HEK293 (cell line): ENCODE results near the gene CELF1.

Experiments
- FEZF1 ChIP-seq: fragments of 450-650 bp; formaldehyde crosslinking; IDR thresholded peaks from 2 replicates; pipeline ENCODE4 v1.5.1; 2016; ENCODE audit warnings: missing biosample characterization, missing genetic modification characterization
- SP2 ChIP-seq: fragments of 450-650 bp; formaldehyde crosslinking; IDR thresholded peaks from 2 replicates; pipeline ENCODE4 v1.5.1; 2016; ENCODE audit warnings: missing biosample characterization, missing genetic modification characterization
- ZBTB20 ChIP-seq: fragments of 450-650 bp; formaldehyde crosslinking; IDR thresholded peaks from 2 replicates; pipeline ENCODE4 v1.5.1; 2016; ENCODE audit warnings: missing biosample characterization, missing genetic modification characterization
- ZNF548 ChIP-seq: fragments of 450-650 bp; formaldehyde crosslinking; IDR thresholded peaks from 2 replicates; pipeline ENCODE4 v1.5.1; 2016; ENCODE audit warnings: missing biosample characterization, missing genetic modification characterization
- ZSCAN16 ChIP-seq: fragments of 450-650 bp; formaldehyde crosslinking; IDR thresholded peaks from 2 replicates; pipeline ENCODE4 v1.5.1; 2016; ENCODE audit warnings: missing biosample characterization, missing genetic modification characterization
- TF ChIP-seq, protein P1 (sequence below): fragments of 450-650 bp; formaldehyde crosslinking; IDR thresholded peaks from 2 replicates; pipeline ENCODE4 v1.5.1; 2016; ENCODE audit warnings: missing biosample characterization, missing genetic modification characterization

DNA sequence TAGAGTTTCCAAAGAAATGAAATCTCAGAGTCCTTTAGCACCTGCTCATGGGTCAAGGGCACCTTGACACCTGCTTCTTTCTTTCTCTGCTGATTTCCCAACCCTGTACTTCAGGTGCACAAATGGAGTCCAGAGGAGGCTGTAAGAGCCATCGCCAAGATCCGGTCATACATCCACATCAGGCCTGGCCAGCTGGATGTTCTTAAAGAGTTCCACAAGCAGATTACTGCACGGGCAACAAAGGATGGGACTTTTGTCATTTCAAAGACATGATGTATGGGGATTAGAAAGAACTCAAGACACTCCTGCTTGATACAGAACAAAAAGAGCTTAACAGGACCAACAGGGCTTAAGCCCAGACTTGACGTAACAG, 18.4 kb upstream of the CELF1 start:
- TF ChIP-seq ZSCAN16 (no peak), ZNF548 (tag by site-specific recombination) (no peak), SP2 (tag by site-specific recombination) (no peak), FEZF1 (tag by site-specific recombination) (no peak), ZBTB20 (tag by site-specific recombination) (no peak)
- TF ChIP-seq, protein P1, sequence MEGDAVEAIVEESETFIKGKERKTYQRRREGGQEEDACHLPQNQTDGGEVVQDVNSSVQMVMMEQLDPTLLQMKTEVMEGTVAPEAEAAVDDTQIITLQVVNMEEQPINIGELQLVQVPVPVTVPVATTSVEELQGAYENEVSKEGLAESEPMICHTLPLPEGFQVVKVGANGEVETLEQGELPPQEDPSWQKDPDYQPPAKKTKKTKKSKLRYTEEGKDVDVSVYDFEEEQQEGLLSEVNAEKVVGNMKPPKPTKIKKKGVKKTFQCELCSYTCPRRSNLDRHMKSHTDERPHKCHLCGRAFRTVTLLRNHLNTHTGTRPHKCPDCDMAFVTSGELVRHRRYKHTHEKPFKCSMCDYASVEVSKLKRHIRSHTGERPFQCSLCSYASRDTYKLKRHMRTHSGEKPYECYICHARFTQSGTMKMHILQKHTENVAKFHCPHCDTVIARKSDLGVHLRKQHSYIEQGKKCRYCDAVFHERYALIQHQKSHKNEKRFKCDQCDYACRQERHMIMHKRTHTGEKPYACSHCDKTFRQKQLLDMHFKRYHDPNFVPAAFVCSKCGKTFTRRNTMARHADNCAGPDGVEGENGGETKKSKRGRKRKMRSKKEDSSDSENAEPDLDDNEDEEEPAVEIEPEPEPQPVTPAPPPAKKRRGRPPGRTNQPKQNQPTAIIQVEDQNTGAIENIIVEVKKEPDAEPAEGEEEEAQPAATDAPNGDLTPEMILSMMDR (tag by site-specific recombination) = no peak
